ENCODE data around the gene ISCU.

DNA sequence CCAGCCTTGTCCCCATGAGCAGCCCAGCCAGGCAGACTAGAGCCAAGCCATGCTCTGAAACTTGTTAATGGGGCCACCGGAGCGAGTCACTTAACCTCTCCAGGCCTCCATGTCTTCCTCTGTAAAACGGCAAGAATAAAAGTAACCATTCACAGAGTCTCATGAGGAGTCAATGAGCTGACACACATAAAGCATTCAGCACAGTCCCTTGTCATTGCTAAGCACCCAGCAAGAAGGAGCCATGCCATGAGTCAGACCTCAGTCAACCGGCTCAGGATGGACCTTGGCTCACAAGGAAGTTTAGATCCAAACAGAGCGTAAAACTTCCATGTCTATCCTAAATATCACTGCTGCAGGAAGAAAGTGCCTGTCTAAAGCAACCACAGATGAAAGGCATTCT lies 36.7 kb upstream of the ISCU start:
- TF ChIP-seq POLR2A (IDR thresholded peaks at IDR 0.05) (no peak), CTCF (IDR thresholded peaks at IDR 0.05) (no peak)
